Inferior parietal cortex (tissue), 1 donor: ENCODE results near the gene GZMM.
A peak's percentile ranks its signal among the peaks of the same experiment; 100 is the strongest.

Experiments used
- DNase-seq: peaks from one replicate; pipeline ENCODE4 v3.0.0-alpha.2; 2016; ENCODE audit errors: extremely low spot score

Gene GZMM

DNA sequence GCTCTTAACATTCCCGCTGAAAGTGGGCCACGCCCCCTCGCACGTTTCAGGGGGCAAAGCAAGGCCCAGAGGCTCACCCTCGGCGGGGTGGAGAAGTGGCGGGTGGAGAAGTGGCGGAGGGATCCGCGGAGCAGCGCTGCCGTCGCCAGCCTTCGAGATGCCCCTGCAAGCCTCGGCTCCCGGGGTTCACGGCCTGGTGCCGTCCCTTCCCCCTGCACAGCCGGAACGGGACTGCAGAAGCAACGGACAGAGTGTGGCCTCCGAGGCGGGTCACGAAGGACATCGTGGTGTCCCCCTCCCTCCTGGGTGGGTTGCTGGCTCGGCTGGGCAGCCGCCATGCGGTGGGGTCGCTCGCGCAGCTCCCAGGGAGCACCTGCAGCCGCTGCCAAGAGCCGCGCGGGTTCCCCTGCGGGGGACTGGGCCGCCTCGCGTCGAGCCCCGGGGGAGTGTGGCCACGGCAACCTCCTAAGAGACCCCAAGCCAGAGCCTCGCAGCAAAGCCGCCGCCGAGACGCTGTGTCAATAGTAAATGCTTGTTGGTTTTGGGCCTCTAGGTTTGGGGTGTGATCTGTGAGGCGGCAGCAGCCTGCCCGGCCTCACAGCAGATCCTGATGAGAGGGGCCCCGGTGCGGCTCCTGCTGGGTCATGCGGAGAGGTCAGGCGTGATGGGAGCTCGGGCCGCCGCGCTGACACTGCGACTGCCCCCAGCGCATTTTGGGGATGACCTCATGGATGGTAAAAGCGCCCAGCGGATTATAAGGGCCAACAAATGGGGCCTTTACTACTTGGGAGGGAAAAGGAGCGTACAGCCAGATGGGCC lies 31.1 kb upstream of the GZMM start:
- DNase-seq, result no peak

DNA sequence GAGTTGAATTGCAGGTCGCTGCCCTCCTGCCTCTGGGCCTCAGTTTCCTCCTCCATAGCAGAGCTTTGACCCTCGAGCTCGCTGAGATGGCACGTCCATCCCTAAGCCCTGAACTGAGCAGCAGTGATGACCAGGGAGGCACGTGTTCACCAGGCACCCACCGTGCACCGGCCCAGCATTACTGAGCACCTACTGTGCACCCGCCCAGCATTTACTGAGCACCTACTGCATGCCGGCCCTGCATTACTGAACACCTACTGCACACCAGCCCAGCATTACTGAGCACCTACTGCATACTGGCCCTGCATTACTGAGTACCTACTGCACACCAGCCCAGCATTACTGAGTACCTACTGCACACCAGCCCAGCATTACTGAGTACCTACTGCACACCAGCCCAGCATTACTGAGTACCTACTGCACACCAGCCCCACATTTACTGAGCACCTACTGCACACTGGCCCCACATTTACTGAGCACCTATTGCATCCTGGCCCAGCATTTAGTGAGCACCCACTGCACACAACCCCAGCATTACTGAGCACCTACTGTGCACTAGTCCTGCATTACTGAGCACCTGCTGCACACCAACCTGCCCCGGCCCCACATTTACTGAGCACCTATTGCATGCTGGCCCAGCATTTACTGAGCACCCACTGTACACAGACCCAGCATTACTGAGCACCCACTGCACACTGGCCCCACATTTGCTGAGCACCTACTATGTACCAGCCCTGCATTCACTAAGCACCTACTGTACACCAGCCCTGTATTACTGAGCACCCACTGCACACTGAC lies 30.3 kb upstream of the GZMM start:
- DNase-seq, result no peak

- no peak for DNase-seq
Observed at GRCh38 chr19:514166-514663, 29.6 kb upstream of the GZMM start.

GRCh38 chr19:517721-518597 lies 25.9 kb upstream of the GZMM start:
- no peak for DNase-seq

- no peak for DNase-seq
Observed at GRCh38 chr19:518598-519231, 25.1 kb upstream of the GZMM start.

- no peak for DNase-seq
Observed at GRCh38 chr19:519449-519865, 24.4 kb upstream of the GZMM start.

GRCh38 chr19:522726-523125 lies 21.1 kb upstream of the GZMM start:
- no peak for DNase-seq

DNA sequence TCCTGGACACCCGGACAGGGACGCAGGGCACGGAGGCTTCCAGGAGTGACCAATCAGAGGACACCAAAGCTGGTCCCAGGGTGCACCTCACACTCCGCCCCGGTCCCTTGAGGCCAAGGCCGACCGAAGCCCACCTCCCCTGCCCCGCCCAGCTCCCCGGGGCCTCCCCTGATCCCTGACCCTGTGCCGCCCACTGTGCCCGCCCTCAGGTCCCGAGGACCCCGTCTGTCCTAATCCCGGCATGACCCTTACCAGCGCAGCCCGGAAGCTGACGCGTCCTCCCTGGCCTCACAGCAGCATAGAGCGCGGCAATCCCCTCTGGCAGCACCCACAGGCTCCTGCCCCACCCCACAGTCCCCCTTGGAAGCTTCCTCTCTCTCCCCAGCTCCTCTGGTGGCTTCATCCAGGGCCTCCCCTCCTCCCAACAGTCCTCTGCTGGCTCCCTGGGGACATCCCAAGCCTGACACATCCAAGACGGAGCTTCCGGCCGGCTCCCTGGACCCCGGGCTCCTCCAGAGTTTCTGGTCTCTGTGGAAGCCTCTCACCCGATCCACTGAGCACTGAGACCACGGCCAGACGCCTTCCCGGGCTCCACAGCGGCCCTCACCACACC lies 19.7 kb upstream of the GZMM start:
- DNase-seq, result no peak

DNA sequence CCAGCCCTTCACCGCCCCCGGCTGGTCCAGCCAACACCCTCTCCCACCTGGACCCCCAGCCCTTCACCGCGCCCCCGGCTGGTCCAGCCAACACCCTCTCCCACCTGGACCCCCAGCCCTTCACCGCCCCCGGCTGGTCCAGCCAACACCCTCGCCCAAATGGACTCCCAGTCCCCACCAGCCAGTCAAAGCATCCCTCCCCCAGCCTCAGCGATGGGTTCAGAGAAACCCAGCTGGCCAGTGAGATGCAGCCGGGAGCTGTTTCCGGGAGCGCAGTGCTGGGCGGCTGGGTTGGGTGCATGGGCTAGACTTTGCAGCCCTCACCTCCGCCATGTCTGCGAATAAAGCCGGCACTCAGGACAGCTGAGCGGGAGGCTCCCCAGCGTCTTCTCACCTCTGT lies 18.8 kb upstream of the GZMM start:
- DNase-seq, result no peak

GRCh38 chr19:525857-526419 lies 17.9 kb upstream of the GZMM start:
- no peak for DNase-seq

GRCh38 chr19:530134-531008 lies 13.5 kb upstream of the GZMM start:
- no peak for DNase-seq

DNA sequence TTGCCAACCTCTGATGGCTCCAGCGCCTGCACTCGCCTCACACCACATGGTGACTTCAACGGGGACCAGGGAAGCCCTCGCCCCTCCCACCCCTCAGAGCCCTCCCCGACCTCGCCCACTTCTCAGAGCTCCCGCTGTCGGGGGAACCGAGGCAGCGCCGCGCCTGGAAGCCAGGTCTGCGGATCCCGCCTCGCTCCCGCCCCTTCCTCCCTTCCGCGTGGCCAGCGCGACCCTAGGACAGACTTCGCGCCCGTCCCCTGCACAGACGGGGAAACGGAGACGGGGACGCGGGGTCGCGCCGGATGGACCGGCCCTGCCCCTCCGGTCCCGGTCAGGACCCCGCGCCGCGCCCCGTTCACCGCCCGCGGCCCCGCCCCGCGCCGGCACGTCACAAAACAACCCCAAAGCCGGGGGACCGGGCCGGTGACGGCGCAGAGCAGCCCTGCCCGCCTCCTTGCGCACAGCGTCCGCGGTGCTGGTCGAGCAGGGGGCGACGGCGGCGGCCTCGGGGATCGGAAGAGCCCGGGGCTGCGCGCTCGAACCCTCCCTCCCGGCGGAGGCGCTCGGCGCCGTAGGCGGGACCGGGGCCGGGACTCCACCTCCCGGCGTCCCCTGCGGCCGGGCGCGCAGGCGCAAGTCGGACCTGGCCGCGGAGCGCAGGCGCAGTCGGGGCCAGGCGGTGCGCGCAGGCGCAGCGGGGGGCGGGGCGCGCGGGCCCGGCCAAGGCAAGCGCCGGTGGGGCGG lies 12.7 kb upstream of the GZMM start:
- peak; percentile 67 for DNase-seq

GRCh38 chr19:531753-532560 lies 11.9 kb upstream of the GZMM start, which contains the start of gene CDC34:
TSS of gene CDC34 (plus strand) at chr19:531760. CDS start at chr19:531932, 172 bp downstream.
- no peak for DNase-seq

DNA sequence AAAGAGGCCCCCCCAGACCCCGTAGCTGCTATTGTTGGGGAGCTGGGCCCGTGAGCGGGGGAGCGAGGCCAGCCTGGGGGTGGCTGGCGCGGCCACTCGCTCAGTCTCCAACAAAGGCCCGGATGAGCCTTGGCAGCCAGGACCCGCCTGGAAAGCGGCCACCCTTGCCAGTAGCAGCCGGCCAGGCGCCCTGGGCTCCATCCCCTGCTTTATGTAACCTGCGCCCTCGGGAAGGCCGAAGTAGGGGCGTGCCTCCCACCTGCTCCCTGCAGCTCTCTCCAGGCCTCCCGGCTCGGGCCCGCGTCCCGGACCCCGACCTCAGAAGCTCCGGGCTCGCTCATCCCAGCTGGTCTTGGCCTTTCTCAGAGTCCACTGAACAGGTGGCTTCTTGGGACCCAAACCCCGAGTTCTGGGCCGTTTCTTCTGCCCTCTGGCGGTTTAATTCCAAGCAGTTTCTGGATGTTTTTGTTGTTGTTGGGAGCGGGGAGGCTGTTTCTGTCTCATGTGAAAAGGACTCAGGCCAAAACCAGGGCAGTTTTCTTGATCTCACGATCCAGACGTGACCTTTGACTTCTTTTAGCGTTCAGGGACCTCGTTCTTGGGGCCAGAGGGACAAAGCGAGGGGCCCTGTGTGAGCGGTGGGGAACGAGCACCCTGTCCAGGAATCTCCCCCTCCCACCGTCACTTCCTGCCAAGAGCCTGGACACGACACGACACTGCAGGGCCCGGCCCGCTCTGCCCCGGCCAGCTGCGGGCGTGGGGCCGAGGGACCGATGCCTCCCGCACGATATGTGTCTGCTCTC lies 11.1 kb upstream of the GZMM start:
- peak; percentile 75 for DNase-seq

GRCh38 chr19:533364-534058 lies 10.3 kb upstream of the GZMM start:
- DNase-seq, result no peak

GRCh38 chr19:534088-534487 lies 9.8 kb upstream of the GZMM start:
- DNase-seq, result no peak
